ENCODE data around the gene FCN3.

FCN3 gene

DNA sequence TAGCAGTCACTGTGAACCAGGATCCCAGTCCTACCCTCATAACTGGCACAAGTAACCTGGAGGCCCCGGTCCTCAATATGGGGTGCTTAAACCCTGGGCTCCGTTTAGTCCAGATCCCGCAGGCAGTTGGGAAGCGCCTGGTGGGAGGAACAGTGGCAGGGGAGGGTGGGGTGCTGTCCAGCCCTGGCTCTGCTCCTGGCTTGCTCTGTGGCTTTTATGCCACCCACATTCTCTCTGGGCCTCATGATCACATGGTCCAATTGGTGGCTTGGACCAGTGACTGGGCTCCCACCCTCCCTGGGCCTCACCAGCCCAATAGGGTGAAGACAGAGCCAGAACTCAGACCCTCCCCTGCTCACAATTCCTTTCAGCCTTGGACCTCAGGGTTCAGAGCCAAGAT is 5.6 kb upstream of the FCN3 start:
- no peak for DNase-seq (ENCODE audit: low read depth)

DNA sequence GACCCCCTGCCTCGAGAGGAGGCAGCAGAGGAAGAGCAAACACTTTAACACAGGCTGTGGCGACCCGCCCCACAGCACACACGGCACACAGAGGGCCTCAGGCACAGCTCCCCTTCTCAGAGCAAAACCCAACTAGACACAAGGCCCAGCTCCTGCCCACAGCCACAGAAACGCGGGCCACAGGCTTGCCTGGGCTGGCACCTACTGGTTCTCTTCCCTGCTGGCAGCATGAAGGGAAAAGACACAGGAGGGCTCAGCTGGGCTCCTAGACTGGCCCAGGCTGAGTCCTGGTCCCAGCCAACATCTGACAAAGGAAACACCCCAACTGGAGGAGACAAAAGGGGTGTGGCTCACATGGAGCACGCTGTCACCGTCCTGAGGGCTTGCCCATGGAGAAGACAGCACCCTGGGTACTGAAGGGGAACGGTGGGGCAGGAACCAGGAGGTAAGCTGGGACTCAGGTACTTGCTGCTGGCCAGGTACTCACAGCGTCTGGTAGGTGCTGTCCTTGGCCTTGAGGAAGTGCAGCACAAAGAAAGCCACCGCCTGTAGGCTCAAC is 5.0 kb upstream of the FCN3 start:
- DNase-seq (ENCODE audit: low read depth), result no peak

DNA sequence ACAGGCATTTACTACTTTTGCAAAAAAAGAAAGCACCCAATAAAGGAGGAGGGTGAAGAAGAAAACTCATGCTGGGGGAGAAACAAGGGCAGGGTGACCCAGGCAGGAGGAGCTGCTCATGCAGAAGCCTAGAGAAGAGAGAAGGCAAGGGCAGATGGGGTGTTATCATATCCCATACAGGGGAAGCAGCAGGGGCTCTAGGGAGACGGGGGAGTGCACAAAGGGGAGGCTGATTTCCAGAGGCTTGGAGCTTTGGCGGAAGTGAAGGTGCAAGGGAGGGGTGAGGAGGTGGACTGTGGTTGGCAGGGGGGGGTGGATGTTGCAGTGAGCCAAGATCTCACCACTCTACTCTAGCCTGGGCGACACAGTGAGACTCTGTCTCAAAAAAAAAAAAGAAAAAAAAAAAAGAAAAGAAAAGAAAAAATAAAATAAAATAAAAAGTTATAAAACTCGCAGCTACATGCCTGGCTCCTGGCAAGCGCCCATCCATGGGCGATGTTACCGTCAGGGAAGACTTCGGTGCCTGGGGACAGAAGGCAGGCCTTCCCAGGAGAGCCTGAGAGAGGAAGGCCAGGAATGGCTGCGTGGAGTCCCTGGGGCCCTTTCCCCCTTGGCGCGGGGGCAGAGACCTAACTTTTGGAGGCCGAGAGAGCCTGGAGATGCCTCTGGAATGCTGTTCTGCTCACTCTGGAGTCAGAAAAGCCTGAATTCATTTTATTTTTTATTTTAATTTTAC is 3.3 kb upstream of the FCN3 start:
- no peak for DNase-seq (ENCODE audit: low read depth)

DNA sequence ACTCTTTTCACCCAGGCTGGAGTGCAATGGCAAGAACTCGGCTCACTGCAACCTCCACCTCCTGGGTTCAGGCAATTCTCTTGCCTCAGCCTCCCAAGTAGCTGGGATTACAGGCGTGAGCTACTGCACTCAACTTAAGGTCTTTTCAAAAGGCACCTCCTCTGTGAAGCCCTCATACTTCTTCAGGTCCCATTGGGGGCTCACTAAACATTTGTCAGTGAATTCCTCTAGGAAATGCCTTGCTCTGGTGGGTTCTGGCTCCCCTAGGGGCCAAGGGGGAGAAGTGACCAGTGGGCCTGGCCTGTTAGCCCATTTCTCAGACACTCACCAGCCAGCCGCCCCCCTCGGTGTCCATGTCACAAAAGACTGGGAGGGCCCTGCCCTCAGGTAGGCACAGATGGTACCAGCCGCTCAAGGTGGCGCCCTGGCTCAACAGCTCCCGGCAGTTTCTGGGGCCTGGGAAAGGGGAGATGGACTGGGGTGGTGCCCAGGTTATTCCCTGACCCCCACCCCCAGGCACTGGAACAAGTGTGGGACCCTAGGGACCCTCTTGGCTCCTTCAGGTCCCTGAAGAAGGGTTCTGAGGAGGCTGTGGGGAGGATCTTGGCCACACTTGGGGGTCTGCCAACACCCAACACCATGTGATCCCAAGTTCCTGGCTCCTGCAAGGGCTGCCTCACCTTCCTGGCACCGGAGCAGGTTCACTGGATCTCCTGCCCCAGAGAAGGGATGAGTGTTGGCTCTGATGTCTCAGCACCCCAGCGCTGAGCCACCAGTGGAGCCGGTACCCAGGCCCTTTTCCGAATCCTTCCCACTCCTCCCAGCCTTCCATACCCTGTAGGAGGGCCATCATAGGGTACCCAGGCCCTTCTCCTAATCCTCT is 1.6 kb downstream of the FCN3 start:
- DNase-seq (ENCODE audit: low read depth), result no peak

DNA sequence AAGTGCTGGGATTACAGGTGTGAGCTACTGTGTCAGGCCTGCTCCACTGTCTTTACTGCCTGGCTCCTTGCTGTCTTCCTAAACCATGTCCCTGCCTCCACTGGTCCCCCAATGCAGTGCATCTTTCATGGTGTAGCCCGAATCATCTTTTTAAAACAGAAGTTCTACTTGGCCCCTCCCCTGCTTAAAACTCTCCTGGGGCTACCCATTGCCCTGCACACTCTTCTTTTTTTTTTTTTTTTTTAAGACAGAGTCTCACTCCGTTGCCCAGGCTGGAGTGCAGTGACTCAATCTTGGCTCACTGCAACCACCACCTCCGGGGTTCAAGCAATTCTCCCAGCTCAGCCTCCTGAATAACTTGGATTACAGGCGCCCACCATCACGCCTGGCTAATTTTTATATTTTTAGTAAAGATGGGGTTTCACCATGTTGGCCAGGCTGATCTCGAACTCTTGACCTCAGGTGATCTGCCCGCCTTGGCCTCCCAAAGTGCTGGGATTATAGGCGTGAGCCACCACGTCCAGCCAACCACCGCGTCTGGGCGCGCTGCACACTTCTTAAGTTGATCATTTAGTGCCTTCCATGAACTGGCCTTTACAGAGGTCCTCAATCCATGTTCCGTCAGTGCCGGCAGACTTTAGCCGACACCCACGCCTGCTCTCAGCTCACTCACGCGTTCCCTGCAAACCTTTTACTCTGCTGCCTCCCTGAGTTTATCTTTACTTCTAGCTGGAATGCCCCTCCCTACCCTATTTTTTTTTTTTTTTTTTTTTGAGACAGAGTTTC is 2.4 kb downstream of the FCN3 start:
- no peak for DNase-seq (ENCODE audit: low read depth)

DNA sequence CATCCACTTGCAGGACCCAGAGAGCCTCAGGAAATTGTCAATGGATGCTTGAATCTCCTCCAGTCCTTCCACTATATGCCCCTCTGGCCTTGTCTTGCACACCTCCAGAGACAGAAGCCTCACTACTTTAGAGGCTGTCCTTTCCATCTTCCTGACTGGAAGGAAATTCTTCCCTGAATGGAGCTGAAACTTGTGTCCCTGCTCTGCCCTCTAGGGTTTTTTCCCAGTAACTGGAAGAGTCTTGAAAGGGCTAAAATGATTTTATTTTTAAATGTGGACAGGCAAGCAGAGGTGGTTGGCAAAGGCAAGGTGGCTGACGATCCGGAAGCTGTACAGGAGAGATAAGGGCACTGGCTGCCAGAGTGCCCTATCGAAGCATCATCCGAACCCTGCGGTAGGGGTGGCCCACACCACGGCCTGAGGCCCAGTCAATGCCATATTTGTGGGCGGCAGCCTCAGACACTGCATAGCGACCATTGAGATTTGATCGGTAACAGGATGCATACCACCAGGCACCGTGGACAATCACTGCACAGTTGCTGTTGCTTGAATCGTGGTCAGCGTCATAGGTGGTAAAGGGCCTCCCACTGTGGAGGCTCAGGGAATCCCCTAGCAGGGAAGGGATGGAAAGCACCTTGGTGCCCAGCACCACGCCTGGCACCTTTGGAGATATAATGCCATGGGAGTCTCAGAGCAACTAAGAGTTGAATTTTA is 5.6 kb downstream of the FCN3 start:
- DNase-seq (ENCODE audit: low read depth), result no peak

DNA sequence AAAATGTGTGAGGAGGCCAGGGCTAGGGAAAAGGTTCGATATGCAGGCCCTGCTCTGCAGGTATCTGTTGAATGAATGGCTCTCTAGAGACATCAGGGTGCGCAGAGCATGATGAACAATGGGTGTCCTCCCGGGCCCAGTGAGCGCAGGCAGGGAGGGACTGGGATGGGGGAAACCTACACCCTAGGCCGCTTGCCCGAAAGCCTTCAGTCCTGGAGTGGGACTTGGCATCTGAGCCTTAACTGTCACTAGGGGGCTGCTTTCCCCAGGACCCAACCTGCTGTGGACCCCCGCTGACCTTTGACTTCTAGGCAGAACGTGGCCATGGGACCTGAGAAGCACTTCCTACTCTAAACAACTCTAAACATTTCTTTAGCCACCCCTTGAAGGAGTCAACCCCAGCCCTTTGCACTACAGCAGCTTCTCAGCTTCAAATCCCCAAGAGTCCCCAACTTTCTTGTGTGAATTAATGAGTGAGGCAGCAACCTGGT is 7.4 kb downstream of the FCN3 start:
- no peak for DNase-seq (ENCODE audit: low read depth)

DNA sequence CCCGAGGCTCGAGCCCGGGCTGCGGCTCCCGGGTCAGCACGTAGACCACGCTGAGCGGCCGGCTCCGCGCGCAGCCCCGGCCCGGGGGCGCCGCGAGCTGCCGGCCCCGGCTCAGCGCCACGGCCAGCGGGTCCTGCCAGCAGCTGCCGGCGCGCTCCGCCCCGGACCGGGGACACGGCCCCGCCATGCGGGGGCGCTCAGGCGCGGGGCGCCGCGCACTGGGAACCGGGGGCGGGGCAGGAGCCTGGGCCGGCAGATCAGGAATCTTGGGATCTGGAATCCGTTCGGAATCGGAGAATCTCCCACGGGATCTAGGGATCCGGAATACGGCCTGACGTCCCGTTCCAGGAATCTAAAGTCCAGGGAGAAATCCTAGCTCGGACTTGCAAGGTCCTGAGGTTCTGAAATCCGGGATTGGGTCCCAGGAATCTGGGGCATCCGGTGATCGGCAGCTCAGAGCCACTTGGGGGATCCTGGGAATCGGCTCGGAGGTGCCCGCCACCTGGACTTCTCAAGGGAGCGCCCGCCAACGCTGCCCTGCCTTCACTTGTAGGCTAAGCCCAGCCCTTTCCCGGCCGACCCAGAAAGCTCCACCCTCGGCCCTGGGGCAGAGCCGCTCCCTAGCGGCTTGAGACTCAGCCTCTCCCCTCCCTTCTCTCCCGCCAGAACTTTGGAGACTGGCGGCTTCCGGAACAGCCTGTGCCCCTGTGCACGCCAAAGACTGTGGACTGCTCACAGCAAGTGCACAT is 8.0 kb downstream of the FCN3 start, which contains the start of gene MAP3K6:
TSS of gene MAP3K6 (minus strand) at position 551 of the 749 bp plus-strand sequence. CDS start at position 187, 364 bp downstream.
- DNase-seq (ENCODE audit: low read depth), result no peak

DNA sequence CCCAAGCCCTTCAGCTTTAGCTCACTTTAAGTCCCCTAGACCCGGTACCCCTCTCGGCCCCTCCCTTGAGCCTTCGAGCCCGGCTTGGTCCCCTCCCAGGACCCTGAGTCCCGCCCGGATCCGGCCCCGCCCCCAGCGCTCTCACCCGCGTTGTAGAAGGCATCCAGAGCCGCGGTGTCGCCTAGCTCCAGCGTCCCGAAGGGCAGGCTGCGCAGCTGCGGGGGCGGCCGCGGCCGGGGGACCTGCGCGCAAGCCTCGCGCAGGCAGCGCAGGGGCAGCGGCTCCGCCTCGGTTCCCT is 8.6 kb downstream of the FCN3 start:
- DNase-seq (ENCODE audit: low read depth), result no peak

DNA sequence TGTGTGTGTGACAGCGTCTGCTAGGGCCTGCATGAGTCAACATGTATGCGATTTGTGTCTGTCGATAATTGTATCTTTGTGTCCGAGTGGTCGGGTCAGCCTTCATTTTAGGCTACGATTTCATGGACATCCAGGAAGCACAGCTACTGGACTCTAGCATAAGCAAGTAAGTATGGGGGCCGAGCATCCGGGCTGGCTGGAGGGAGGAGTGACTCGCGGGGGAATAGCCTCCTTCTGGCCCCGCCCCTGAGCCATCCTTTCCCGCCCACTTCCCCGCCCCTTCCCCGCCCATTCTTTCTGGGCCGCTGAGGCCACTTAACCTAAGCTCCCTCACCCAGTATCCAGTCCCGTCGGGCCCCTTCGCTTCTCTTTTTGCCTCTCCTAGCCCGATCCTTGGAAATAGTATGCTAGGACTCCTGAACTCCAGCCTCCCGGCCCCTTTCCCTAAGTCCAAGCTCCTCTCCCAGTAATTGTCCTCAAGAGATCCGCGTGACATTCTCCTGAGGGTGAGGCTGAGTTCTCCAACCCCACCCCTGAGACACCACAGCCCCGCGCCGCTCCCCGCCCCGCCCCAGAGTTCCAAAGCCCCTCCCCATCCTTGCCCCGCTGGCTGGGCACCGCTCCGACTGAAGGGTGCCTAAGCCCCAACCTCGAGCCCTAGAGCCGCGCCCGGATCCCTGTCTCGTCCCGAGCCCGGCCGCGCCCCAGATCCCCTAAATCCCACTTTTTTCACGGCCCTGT is 9.1 kb downstream of the FCN3 start:
- DNase-seq (ENCODE audit: low read depth), result peak; percentile 63

DNA sequence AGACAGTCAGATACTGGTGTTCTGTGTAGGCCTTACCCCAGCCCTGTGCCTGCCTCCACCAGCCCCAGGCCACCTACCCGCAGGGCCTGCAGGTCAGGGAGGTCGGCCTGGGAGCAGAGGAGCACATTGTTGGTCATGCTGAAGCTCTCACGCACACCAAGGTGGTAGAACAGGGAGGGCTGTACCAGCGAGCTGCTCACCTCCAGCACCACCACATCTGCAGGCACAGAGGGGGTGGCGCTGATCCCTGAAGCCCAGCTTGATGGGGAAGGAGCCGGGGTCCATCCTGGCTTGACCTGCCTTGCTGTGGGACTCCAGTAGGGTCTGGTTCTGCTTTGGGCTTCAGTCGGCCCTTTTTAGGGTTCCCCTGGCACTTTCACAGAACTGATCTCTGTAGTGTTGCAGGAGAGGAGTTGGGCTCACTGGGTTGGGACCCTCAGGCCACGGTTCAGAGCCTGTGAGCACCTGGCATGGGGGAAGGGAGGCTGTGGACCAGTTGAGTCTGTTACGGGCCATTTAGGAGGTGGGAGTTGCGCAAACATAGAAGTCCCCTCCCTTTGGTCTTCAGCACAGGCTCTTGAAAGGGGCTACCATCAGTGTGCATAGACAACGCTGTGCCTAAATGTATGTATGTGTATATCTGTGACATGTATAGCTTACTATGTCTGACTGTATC is 9.8 kb downstream of the FCN3 start:
- no peak for DNase-seq (ENCODE audit: low read depth)

DNA sequence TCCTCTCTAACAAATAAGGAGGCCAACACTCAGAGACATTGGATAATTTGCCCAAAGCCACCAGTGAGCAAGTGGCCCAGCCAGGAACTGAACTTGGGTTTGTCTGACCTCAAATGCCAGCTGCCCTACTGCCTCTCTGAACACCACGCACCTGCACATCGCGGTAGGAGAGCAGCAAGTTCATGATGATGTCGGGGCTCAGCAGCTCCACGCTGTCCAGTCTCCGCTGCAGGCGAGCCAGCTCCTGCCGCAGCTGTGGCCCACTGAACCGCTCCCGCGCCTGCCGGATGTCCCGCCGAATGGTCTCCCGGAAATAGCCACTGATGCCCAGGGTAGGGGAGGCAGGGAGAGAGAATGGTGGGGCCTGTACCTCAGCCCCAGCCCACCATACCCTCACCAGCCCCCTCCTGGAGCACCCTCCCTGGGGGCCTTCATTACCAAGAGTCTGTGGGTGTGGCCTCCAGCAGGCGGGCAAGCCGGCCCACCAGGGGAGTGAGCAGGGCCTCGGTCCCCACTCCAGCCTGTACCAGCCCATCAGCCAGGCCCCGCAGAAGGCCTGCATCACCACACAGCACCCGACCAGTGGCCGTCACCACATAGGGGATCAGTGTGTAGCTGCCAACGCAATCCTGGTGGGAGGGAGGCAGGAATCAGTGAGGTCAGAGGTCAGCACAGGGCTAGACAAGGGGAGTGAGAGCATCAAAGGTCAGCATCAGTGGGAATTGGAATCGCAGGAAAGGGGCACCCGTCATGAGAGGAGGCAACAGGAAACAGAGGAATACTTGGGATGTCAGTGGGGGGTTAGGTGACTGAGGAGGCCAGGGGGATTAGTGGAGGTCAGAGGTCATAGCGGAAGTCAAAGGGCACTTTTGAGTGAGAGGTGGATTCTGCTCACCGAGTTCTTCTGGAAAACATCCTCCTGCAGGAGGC is 10.6 kb downstream of the FCN3 start:
- no peak for DNase-seq (ENCODE audit: low read depth)

DNA sequence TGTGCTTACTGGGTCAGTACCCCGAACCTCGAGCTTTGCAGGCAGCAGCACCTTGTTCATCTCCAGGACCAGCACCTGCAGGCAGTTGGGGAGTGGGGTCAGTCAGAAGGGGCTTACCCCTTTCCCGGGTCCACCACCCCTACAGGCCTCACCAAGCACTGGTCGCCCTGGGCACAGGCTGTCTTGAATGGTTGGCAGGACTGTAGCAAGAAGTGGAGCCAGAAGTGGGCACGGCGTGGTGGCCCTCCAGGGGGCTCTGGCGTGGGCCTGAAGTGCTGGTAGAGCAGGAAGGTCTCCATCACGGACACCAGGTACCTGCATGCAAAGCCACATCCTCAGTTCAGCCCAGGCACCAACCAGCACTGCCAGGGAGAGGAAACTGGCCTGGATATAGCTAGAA is 13.1 kb downstream of the FCN3 start:
- no peak for DNase-seq (ENCODE audit: low read depth)

DNA sequence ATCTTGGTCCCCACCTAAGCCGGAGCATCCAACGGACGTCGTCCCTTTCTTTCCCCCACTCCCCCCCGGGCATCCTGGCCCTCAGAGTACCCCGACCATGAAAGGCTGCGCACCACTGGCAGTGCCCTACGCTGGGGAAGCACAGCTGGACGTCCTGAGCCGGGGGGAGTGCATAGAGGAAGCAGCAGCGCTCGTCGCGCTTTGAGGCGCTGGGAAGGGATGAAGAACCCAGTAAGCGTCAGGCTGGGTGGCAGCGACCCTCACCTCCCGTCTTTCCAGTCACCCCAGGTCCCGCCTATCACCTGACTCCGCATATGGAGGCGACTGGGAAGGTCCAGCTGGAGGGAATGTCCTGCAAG is 13.6 kb downstream of the FCN3 start:
- no peak for DNase-seq (ENCODE audit: low read depth)

DNA sequence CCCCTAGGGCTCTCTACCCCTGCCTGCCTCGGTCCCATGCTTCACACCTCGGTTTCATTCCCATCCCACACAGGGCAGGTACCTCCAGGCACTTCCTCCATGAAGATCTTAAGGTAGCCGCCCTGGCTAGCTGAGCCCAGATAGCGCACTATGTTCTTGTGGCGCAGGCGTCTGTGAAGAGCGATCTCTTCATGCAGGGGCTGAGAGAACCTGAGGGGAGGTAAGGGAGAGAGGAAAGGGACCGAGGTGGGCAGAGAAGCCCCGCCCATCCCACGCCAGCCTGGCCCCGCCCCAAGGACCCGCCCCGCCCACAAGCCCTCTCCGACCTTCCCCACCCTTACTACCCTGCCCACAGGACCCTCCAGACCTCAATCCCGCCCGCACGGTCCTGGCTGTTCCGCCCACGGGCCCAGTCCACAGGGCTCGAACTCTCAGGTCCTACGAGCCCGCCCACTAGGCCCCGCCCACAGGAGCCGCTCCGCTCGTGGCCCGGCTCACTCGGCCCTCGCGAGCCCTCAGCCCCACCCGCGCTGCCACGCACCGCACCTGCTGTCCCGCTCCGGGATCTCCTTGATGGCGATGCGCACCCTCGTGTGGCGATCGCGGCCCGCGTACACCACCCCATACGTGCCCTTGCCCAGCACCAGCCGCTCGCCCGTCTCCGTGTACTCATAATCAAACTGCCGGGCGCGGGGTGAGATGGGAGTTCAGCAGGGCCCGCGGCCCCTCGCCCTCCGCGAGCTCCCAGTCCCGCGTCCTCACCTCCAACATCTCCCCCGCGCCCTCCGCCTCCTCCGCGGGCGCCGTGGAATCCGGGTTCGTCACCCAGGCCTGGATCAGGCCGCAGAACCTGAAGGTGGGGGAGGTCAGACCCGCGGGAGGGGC is 14.2 kb downstream of the FCN3 start:
- no peak for DNase-seq (ENCODE audit: low read depth)

DNA sequence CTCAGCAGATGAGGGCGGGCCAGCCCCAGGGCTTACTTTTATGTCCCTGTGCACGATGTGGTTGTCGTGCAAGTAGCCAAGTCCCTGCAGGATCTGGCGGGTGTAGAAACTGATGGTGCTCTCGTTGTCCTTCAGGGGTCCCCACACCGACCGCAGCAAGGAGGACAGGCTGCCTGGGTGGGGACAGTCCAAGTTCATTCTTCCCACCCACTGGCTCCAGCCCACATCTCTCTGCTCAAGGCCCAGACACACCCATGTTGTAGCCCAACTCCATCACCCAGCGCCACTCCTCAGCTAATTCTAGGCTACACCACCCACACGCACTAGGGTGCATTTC is 14.8 kb downstream of the FCN3 start:
- DNase-seq (ENCODE audit: low read depth), result no peak

DNA sequence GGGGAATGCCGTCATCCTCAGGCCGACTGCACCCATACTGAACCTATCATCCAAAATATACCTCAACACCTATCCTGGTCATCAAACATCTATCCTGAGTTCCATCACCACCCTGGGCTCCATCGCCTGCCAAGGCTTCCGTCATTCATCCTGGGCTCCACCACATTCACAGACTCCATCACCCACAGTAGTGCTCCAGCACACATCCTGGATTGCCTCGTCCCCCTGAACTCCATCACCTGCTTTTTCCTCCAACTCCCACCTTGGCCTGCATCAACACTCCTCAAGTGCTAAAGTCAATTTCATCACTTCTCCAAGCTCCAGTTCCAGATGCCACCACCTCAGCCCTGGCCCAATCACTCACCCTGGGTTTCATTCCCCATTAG is 15.7 kb downstream of the FCN3 start:
- no peak for DNase-seq (ENCODE audit: low read depth)
